K562 (cell line): ENCODE data around the gene PIGK. TPM values are rescaled to one million over a fixed set of nuclear protein-coding genes. Genes with fewer than 3 reads are reported as not detected.

Source experiments
- CTBP1 ChIP-seq: fragments of 450-650 bp; IDR thresholded peaks from 2 replicates; pipeline ENCODE4 v1.6.1; 2016; ENCODE audit warnings: borderline replicate concordance
- ETV1 ChIP-seq: fragments of 450-650 bp; conservative IDR thresholded peaks from 2 replicates; pipeline ENCODE4 v1.6.1; 2016; ENCODE audit warnings: missing genetic modification characterization, control low read depth, low read depth, missing compliant biosample characterization
- FIP1L1 ChIP-seq: fragments of 200-400 bp; formaldehyde crosslinking; IDR thresholded peaks from 2 replicates; pipeline ENCODE4 v1.6.1; 2018; ENCODE audit warnings: mild to moderate bottlenecking, low read depth, low read length; ENCODE audit not compliant: poor library complexity, severe bottlenecking
- FOXJ3 ChIP-seq: sonication (generic); formaldehyde crosslinking; IDR thresholded peaks from 2 replicates; pipeline ENCODE4 v1.4.0; 2020; ENCODE audit warnings: mild to moderate bottlenecking, missing genetic modification reagents
- GTF3C2 ChIP-seq: IDR thresholded peaks from 3 replicates; pipeline ENCODE4 v1.6.1; 2011; ENCODE audit warnings: borderline replicate concordance, mild to moderate bottlenecking, moderate library complexity; ENCODE audit not compliant: insufficient read length; ENCODE audit errors: extremely low read depth
- IRF9 ChIP-seq: fragments of 450-650 bp; IDR thresholded peaks from 2 replicates; pipeline ENCODE4 v1.6.1; 2016; ENCODE audit warnings: missing biosample characterization, missing genetic modification characterization
- KDM1A ChIP-seq, 2 experiments: fragments of 450-650 bp; IDR thresholded peaks; 2 replicates each; pipeline ENCODE4 v1.6.1; 2016; ENCODE audit warnings: mild to moderate bottlenecking in 2 of 2
- KHSRP ChIP-seq: fragments of 450-650 bp; IDR thresholded peaks from 2 replicates; pipeline ENCODE4 v1.6.1; 2017
- MTA2 ChIP-seq: fragments of 450-650 bp; IDR thresholded peaks from 2 replicates; pipeline ENCODE4 v1.6.1; 2016; ENCODE audit warnings: low read depth
- SMARCE1 ChIP-seq: fragments of 450-650 bp; IDR thresholded peaks from 2 replicates; pipeline ENCODE4 v1.7.1; 2016; ENCODE audit warnings: mild to moderate bottlenecking
- TRIM24 ChIP-seq, 2 experiments: fragments of 450-650 bp; IDR thresholded peaks; 2 replicates each; pipeline ENCODE4 v1.6.1; 2016
- U2AF1 ChIP-seq: fragments of 200-400 bp; formaldehyde crosslinking; optimal IDR thresholded peaks from 2 replicates; pipeline ENCODE3; 2017; ENCODE audit warnings: mild to moderate bottlenecking, low read depth, low read length, moderate library complexity
- ZFPM2 ChIP-seq: fragments of 250-450 bp; sonication (Bioruptor Pico); IDR thresholded peaks from 2 replicates; pipeline ENCODE4 v1.5.1; 2022; ENCODE audit warnings: mild to moderate bottlenecking
- ZNF280B ChIP-seq: fragments of 250-450 bp; sonication (Bioruptor Pico); IDR thresholded peaks from 2 replicates; pipeline ENCODE4 v1.5.1; 2021; ENCODE audit warnings: mild to moderate bottlenecking
- polyA plus RNA-seq, 8 experiments: library from polyadenylated mRNA; depleted of rRNA in 4 of 8; stranded (reverse) in 5 of 8; unstranded in 3 of 8; fragments of >200 nt; fragmentation: Nextera tagmentation in 2 of 8; fragmentation: Illumina TruSeq in 1 of 8; extraction: Ambion mirVana in 2 of 8; extraction: Trizol in 1 of 8; gene quantifications; 2 replicates each; pipeline versions ENCODE4 v1.2.1 to v1.2.3, GENCODE V29; 2011 to 2014; ENCODE audit warnings: inconsistent platforms in 1 of 8, missing spikeins in 1 of 8
- total RNA-seq, 7 experiments: library from RNA; depleted of rRNA in 6 of 7; stranded (reverse); fragments of >200 nt in 6 of 7; fragmentation: Illumina TruSeq in 2 of 7; extraction: Trizol in 2 of 7; gene quantifications; 2 replicates each; pipeline versions ENCODE4 v1.2.1 to v1.2.3, GENCODE V29; 2011 to 2021; ENCODE audit warnings: low replicate concordance in 1 of 7
- TF ChIP-seq, protein P1 (sequence below): sonication (generic); formaldehyde crosslinking; IDR thresholded peaks from 2 replicates; pipeline ENCODE4 v1.8.0; 2022; ENCODE audit warnings: mild to moderate bottlenecking, missing genetic modification reagents
- TF ChIP-seq, protein P2 (sequence below): sonication (generic); formaldehyde crosslinking; IDR thresholded peaks from 2 replicates; pipeline ENCODE4 v1.8.0; 2022; ENCODE audit warnings: missing genetic modification reagents, mild to moderate bottlenecking, borderline replicate concordance
- TF ChIP-seq, protein P3 (sequence below): fragments of 200-400 bp; formaldehyde crosslinking; IDR thresholded peaks from 2 replicates; pipeline ENCODE4 v1.6.1; 2017; ENCODE audit warnings: mild to moderate bottlenecking, low read depth, low read length, moderate library complexity

The PIGK gene
- total and polyA plus RNA-seq, 9 of the 15 experiments (the other 6 are each of a cell fraction or from before 2014, with no cell fraction given): 15.7 to 59.5 (median 29.9) TPM

DNA sequence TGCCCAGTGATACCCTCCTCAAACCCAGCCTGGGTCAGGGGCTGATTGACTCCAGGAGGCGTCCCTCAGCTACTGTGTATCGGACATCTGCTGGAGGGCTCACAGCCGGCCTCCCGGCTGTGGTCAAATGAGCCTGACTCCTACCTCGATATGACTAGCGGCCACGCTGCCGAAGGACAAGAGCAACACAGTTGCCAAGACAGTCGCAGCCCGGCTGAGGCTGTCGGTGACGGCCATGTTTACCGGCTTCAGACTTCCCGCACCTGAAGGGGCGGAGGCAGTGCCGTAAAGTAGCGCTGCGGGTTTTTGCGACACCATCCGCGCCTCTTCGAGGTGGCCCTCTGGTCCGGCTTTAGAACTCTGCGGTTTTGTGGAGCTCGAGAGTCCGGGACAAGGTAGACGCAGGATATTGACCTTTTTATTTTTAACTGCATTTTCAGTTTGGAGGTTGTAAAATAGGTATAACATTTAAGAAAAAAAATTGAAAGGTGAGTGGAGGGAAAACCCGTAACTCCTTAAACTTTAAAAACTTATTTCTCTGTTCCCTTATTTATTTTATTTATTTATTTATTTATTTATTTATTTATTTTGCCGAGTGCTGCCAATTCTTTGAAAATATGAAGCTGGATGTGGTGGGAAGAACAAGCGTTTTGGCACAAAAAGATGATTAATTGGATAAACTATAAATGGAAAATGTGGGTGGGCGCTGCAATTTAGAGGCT, at the start of gene PIGK (continued):
- TF ChIP-seq IRF9 (tag): no peak
- no peak for TF ChIP-seq U2AF1
- TF ChIP-seq KDM1A (IDR thresholded peaks at IDR 0.05): no peak
- no peak for TF ChIP-seq FOXJ3 (CRISPR knock-in tag)
- TF ChIP-seq KHSRP: no peak
- no peak for TF ChIP-seq SMARCE1
- TF ChIP-seq, protein P1, sequence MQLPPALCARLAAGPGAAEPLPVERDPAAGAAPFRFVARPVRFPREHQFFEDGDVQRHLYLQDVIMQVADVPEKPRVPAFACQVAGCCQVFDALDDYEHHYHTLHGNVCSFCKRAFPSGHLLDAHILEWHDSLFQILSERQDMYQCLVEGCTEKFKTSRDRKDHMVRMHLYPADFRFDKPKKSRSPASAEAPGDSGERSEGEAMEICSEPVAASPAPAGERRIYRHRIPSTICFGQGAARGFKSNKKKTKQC: no peak
- TF ChIP-seq CTBP1: 0 out of 2 replicates have a peak, but pooled peaks have one; percentile 39
- TF ChIP-seq GTF3C2: no peak
- TF ChIP-seq, protein P2, sequence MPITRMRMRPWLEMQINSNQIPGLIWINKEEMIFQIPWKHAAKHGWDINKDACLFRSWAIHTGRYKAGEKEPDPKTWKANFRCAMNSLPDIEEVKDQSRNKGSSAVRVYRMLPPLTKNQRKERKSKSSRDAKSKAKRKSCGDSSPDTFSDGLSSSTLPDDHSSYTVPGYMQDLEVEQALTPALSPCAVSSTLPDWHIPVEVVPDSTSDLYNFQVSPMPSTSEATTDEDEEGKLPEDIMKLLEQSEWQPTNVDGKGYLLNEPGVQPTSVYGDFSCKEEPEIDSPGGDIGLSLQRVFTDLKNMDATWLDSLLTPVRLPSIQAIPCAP (CRISPR knock-in tag): no peak
- TF ChIP-seq ETV1 (tag): no peak
- TF ChIP-seq ZNF280B (CRISPR knock-in tag): no peak
- TF ChIP-seq ZFPM2 (CRISPR knock-in tag): no peak
- TF ChIP-seq, protein P3, sequence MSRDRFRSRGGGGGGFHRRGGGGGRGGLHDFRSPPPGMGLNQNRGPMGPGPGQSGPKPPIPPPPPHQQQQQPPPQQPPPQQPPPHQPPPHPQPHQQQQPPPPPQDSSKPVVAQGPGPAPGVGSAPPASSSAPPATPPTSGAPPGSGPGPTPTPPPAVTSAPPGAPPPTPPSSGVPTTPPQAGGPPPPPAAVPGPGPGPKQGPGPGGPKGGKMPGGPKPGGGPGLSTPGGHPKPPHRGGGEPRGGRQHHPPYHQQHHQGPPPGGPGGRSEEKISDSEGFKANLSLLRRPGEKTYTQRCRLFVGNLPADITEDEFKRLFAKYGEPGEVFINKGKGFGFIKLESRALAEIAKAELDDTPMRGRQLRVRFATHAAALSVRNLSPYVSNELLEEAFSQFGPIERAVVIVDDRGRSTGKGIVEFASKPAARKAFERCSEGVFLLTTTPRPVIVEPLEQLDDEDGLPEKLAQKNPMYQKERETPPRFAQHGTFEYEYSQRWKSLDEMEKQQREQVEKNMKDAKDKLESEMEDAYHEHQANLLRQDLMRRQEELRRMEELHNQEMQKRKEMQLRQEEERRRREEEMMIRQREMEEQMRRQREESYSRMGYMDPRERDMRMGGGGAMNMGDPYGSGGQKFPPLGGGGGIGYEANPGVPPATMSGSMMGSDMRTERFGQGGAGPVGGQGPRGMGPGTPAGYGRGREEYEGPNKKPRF: no peak
- TF ChIP-seq FIP1L1: no peak
- no peak for TF ChIP-seq MTA2
- no peak for TF ChIP-seq TRIM24 (IDR thresholded peaks at IDR 0.05)
